Immature natural killer cell (primary cell): ENCODE measurements around the gene XCR1. TPM values are rescaled to one million over a fixed set of nuclear protein-coding genes. Genes with fewer than 3 reads are reported as not detected.
A peak's percentile ranks its signal among the peaks of the same experiment; 100 is the strongest.

Source experiments
- DNase-seq, 3 donors: peaks; one replicate each; pipeline ENCODE4 v3.0.0; 2022; ENCODE audit warnings: mixed read lengths in 1 of 3
- H3K27ac Mint-ChIP-seq, 6 donors: one replicate each; pipeline ENCODE4 v1.8.0; 2020; ENCODE audit warnings: mixed read lengths in 6 of 6, mild to moderate bottlenecking in 5 of 6, inconsistent platforms in 4 of 6, moderate library complexity in 3 of 6
- H3K27me3 Mint-ChIP-seq, 3 donors: one replicate each; pipeline ENCODE4 v1.8.0; 2020 to 2021; ENCODE audit warnings: low read depth in 3 of 3, mild to moderate bottlenecking in 3 of 3, mixed read lengths in 3 of 3, moderate library complexity in 3 of 3, inconsistent platforms in 1 of 3
- H3K36me3 Mint-ChIP-seq, 3 donors: one replicate each; pipeline ENCODE4 v1.8.0; 2020; ENCODE audit warnings: mixed read lengths in 3 of 3, inconsistent platforms in 2 of 3, mild to moderate bottlenecking in 2 of 3
- H3K4me1 Mint-ChIP-seq, 2 donors: one replicate each; pipeline ENCODE4 v1.8.0; 2020; ENCODE audit warnings: inconsistent platforms in 2 of 2, mild to moderate bottlenecking in 2 of 2, mixed read lengths in 2 of 2, moderate library complexity in 1 of 2
- H3K4me3 Mint-ChIP-seq, 5 donors: one replicate each; pipeline ENCODE4 v1.8.0; 2020; ENCODE audit warnings: mild to moderate bottlenecking in 5 of 5, mixed read lengths in 5 of 5, inconsistent platforms in 3 of 5, moderate library complexity in 3 of 5
- H3K9me3 Mint-ChIP-seq, 6 donors: one replicate each; pipeline ENCODE4 v1.8.0; 2020; ENCODE audit warnings: mild to moderate bottlenecking in 6 of 6, mixed read lengths in 6 of 6, inconsistent platforms in 4 of 6, moderate library complexity in 3 of 6
- polyA plus RNA-seq, 3 donors: library from polyadenylated mRNA; unstranded; fragments of 300-500 nt; fragmentation: Illumina TruSeq; gene quantifications; one replicate each; pipeline ENCODE4 v1.2.3, GENCODE V29; 2021

The XCR1 gene
- polyA plus RNA-seq, 3 donors from 2014 or later: 0.04 to 0.26 TPM; not detected in 1

- Mint-ChIP-seq H3K27ac (peak overlapping the region in 1 of 6 donors; percentile 25), H3K4me3 (no peak overlapping the region), H3K4me1 (peaks cover 40 to 66% of the 10 kb centered on the region in 2 donors), H3K27me3 (peaks cover 0 to 2% (median 1%) of the 10 kb centered on the region in 3 donors), H3K36me3 (peaks cover 23 to 66% (median 34%) of the 10 kb centered on the region in 3 donors), H3K9me3 (no peaks in the 10 kb centered on the region)
- DNase-seq: no peak
Measured at GRCh38 chr3:45980819-45981218, 46.5 kb downstream of the XCR1 start.

- Mint-ChIP-seq H3K27me3 (peaks cover 1 to 2% (median 2%) of the 10 kb centered on the region in 3 donors), H3K4me1 (peaks cover 43 to 66% of the 10 kb centered on the region in 2 donors), H3K27ac (no peak overlapping the region), H3K4me3 (no peak overlapping the region), H3K9me3 (no peaks in the 10 kb centered on the region), H3K36me3 (peaks cover 27 to 70% (median 35%) of the 10 kb centered on the region in 3 donors)
- DNase-seq: no peak
Measured at GRCh38 chr3:45980229-45980813, 47.0 kb downstream of the XCR1 start.

- H3K36me3 Mint-ChIP-seq: peaks cover 33 to 72% (median 38%) of the 10 kb centered on the region in 3 donors
- peak overlapping the region in 3 of 6 donors; percentile 21 to 43 (median 40) for H3K27ac Mint-ChIP-seq
- peaks cover 1 to 2% (median 2%) of the 10 kb centered on the region in 3 donors for H3K27me3 Mint-ChIP-seq
- no peak overlapping the region for H3K4me3 Mint-ChIP-seq
- DNase-seq: no peak
- peaks cover 49 to 60% of the 10 kb centered on the region in 2 donors for H3K4me1 Mint-ChIP-seq
- H3K9me3 Mint-ChIP-seq: no peaks in the 10 kb centered on the region
Measured at GRCh38 chr3:45979378-45979777, 47.9 kb downstream of the XCR1 start.

GRCh38 chr3:45978006-45978761 lies 49.1 kb downstream of the XCR1 start:
- no peak for DNase-seq
- Mint-ChIP-seq H3K36me3 (peaks cover 37 to 69% (median 39%) of the 10 kb centered on the region in 3 donors), H3K9me3 (no peaks in the 10 kb centered on the region), H3K4me1 (peaks cover 42 to 55% of the 10 kb centered on the region in 2 donors), H3K27me3 (peaks cover 0 to 2% (median 2%) of the 10 kb centered on the region in 3 donors), H3K27ac (peak overlapping the region; percentile 54 to 88 (median 82)), H3K4me3 (peak overlapping the region; percentile 28 to 73 (median 65))

GRCh38 chr3:45976191-45977091 lies 50.8 kb downstream of the XCR1 start:
- Mint-ChIP-seq H3K36me3 (peaks cover 43 to 71% (median 49%) of the 10 kb centered on the region in 3 donors), H3K4me1 (peaks cover 50 to 72% of the 10 kb centered on the region in 2 donors), H3K9me3 (no peaks in the 10 kb centered on the region), H3K27ac (peak overlapping the region; percentile 55 to 94 (median 82)), H3K4me3 (peak overlapping the region; percentile 44 to 82 (median 49)), H3K27me3 (peaks cover 0 to 2% (median 2%) of the 10 kb centered on the region in 3 donors)
- DNase-seq: peak; percentile 25 to 54 (median 35)

GRCh38 chr3:45975686-45976085 lies 51.6 kb downstream of the XCR1 start:
- Mint-ChIP-seq H3K4me3 (peak overlapping the region in 4 of 5 donors; percentile 39 to 82 (median 49)), H3K27ac (peak overlapping the region; percentile 55 to 94 (median 74)), H3K27me3 (peaks cover 0 to 2% (median 2%) of the 10 kb centered on the region in 3 donors), H3K9me3 (no peaks in the 10 kb centered on the region), H3K36me3 (peaks cover 43 to 70% (median 47%) of the 10 kb centered on the region in 3 donors), H3K4me1 (peaks cover 50 to 67% of the 10 kb centered on the region in 2 donors)
- no peak for DNase-seq

GRCh38 chr3:45974686-45975085 lies 52.6 kb downstream of the XCR1 start:
- Mint-ChIP-seq H3K9me3 (no peaks in the 10 kb centered on the region), H3K27ac (peak overlapping the region in 3 of 6 donors; percentile 30 to 93 (median 36)), H3K36me3 (peaks cover 51 to 74% (median 56%) of the 10 kb centered on the region in 3 donors), H3K4me1 (peaks cover 55 to 74% of the 10 kb centered on the region in 2 donors), H3K27me3 (peaks cover 0 to 2% (median 2%) of the 10 kb centered on the region in 3 donors), H3K4me3 (no peak overlapping the region)
- DNase-seq: no peak

- H3K36me3 Mint-ChIP-seq: peaks cover 56 to 73% (median 61%) of the 10 kb centered on the region in 3 donors
- no peak for DNase-seq
- peaks cover 53 to 74% of the 10 kb centered on the region in 2 donors for H3K4me1 Mint-ChIP-seq
- H3K4me3 Mint-ChIP-seq: no peak overlapping the region
- peak overlapping the region in 5 of 6 donors; percentile 4 to 31 (median 19) for H3K27ac Mint-ChIP-seq
- no peaks in the 10 kb centered on the region for H3K9me3 Mint-ChIP-seq
- peaks cover 0 to 2% (median 0%) of the 10 kb centered on the region in 3 donors for H3K27me3 Mint-ChIP-seq
Measured at GRCh38 chr3:45972534-45973402, 54.5 kb downstream of the XCR1 start.

- no peaks in the 10 kb centered on the region for H3K9me3 Mint-ChIP-seq
- H3K27ac Mint-ChIP-seq: peak overlapping the region in 1 of 6 donors; percentile 30
- no peak for DNase-seq
- H3K36me3 Mint-ChIP-seq: peaks cover 63 to 81% (median 64%) of the 10 kb centered on the region in 3 donors
- H3K4me1 Mint-ChIP-seq: peaks cover 44 to 69% of the 10 kb centered on the region in 2 donors
- no peak overlapping the region for H3K4me3 Mint-ChIP-seq
- H3K27me3 Mint-ChIP-seq: peaks cover 0 to 2% (median 2%) of the 10 kb centered on the region in 3 donors
Measured at GRCh38 chr3:45969953-45970352, 57.3 kb downstream of the XCR1 start.

- peaks cover 0 to 2% (median 2%) of the 10 kb centered on the region in 3 donors for H3K27me3 Mint-ChIP-seq
- peak overlapping the region in 1 of 5 donors; percentile 51 for H3K4me3 Mint-ChIP-seq
- no peak for DNase-seq
- peaks cover 63 to 79% (median 66%) of the 10 kb centered on the region in 3 donors for H3K36me3 Mint-ChIP-seq
- peaks cover 49 to 77% of the 10 kb centered on the region in 2 donors for H3K4me1 Mint-ChIP-seq
- peak overlapping the region in 1 of 6 donors; percentile 25 for H3K27ac Mint-ChIP-seq
- H3K9me3 Mint-ChIP-seq: no peaks in the 10 kb centered on the region
Measured at GRCh38 chr3:45969116-45969515, 58.2 kb downstream of the XCR1 start.

- Mint-ChIP-seq H3K9me3 (no peaks in the 10 kb centered on the region), H3K27me3 (peaks cover 0 to 2% (median 2%) of the 10 kb centered on the region in 3 donors), H3K4me3 (no peak overlapping the region), H3K4me1 (peaks cover 51 to 81% of the 10 kb centered on the region in 2 donors), H3K36me3 (peaks cover 67 to 82% (median 70%) of the 10 kb centered on the region in 3 donors), H3K27ac (peak overlapping the region in 2 of 6 donors; percentile 25 to 62)
- DNase-seq: no peak
Measured at GRCh38 chr3:45968706-45969105, 58.6 kb downstream of the XCR1 start.

GRCh38 chr3:45968149-45968548 lies 59.1 kb downstream of the XCR1 start:
- Mint-ChIP-seq H3K9me3 (no peaks in the 10 kb centered on the region), H3K4me1 (peaks cover 56 to 83% of the 10 kb centered on the region in 2 donors), H3K27me3 (peaks cover 0 to 2% (median 2%) of the 10 kb centered on the region in 3 donors), H3K27ac (peak overlapping the region in 1 of 6 donors; percentile 62), H3K36me3 (peaks cover 66 to 82% (median 70%) of the 10 kb centered on the region in 3 donors), H3K4me3 (peak overlapping the region in 2 of 5 donors; percentile 6 to 21)
- DNase-seq: no peak
